ENCODE results near the gene RAD51AP2. TPM values are rescaled to one million over a fixed set of nuclear protein-coding genes. Genes with fewer than 3 reads are reported as not detected.
A peak's percentile ranks its signal among the peaks of the same experiment; 100 is the strongest.
"Not testable (repeated sequence)": the region's sequence is repeated elsewhere in the genome, so short reads cannot be mapped to it uniquely, and the experiment has no call there.

RAD51AP2 gene
- polyA plus RNA-seq, 3 donors, result 0.07 to 0.20 (median 0.14) TPM

DNA sequence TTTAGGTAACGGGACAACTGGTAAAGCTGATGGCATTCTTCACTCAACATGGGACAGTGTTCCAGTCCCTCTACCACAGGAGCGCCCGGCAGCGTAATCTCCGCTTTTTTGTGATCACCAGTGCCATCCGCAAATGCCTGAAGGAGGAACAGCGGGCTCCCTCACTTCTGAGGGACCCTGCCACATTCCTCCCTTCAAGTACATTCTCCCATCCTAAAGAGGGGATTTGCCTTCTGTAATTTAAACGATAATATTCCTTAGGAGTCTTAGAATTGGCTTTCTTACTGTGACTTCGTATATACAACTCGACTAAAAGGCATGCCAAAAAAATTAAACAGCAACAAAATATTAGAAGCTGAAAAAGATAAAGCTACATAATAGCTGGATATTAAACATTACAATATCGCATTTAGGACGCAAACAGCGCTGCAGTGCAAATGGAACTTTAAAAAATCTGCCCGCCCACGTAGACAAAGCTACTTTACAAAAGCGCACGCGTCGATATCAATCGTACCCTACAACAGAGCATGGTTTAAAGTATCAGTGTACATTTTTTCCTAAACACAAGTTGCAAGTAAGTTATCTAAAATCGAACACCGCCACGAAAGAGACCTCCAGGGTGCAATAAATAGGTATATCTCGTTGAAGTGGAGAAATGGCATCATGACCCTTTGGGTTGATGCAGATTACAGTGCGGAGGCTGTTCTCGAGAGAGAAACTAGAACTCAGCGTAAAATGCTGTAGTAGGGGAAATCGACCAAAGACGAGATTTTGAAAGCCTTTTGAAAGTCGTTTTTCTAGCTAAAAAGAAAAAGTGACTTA lies 20.0 kb upstream of the RAD51AP2 start:
- DNase-seq (ENCODE audit: low read depth in 3 of 3, low spot score in 2 of 3), result peak in 1 of 3 donors; percentile 10

DNA sequence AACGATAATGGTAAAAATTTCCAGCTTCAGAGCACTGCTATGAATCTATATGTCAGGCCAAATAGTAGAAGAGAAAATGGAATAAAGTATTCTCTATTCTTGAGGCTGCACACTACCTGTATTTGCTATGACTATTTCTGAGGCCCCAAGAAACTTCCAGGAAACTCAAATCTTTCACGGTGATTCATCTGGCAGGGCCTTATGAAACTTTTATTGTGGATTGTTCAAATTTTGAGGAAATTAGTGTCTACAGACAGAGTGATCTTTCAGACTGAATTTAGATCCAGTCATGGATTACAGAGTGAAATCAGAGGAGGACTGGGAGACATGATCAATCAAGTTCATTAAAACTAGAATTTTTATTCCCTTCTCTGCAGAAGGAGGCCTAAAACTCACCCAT lies 18.2 kb upstream of the RAD51AP2 start:
- DNase-seq (ENCODE audit: low read depth in 3 of 3, low spot score in 2 of 3), result no peak

DNA sequence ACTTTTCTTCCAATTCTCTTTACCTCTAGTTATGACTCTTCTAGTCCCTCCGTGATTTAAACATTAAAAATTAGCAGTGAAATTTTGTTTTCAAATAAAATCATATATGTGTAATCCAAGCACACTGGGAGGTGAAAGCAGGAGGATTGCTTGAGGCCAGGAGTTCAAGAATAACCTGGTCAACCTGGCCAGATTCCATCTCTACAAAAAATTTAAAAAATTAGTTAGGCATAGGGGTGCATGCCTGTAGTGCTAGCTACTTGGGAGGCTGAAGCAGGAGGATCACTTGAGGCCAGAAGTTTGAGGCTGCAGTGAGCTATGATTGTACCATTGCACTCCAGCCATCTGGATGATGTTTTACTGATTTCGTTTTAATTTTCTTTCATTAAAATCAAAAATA lies 15.3 kb upstream of the RAD51AP2 start:
- DNase-seq (ENCODE audit: low read depth in 3 of 3, low spot score in 2 of 3), result no peak

DNA sequence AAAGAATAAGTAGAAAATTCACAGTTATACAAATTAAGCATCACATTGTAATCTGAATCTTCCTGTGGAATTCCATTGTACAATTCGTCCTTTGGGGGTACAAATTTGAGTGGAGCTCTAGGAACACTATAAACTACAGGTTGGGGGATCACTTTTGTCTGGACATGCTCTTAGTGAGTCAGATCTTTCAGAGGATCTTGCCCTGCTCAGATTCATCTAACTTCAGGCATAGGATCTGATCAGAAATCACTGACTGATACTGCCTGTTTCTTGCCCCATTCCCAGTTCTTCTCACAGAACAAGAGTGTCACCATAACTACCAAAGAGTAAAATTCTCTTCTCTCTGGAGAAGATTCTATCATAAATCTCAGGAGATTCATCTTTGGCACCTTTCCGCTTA lies 11.5 kb upstream of the RAD51AP2 start:
- DNase-seq (ENCODE audit: low read depth in 3 of 3, low spot score in 2 of 3), result no peak

DNA sequence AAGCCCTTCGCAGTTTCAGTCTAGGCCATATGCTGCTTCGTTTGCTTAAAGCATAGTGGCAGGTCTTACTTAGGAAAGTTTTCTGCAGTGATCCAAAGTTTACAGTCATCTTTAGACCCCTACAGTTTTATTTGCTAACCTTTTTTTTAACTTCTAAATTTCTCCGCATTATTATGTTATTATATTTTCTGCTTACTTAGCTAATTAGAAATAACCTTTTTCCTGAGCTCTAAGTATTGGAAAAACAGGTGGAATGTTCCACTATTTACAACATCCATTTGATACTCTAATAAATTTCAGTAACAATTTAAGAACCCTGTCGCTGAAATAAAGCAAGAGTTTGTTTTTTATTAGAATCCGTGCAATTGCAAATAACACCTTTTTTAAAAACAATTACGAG lies 4.1 kb upstream of the RAD51AP2 start:
- no peak for DNase-seq (ENCODE audit: low read depth in 3 of 3, low spot score in 2 of 3)

DNA sequence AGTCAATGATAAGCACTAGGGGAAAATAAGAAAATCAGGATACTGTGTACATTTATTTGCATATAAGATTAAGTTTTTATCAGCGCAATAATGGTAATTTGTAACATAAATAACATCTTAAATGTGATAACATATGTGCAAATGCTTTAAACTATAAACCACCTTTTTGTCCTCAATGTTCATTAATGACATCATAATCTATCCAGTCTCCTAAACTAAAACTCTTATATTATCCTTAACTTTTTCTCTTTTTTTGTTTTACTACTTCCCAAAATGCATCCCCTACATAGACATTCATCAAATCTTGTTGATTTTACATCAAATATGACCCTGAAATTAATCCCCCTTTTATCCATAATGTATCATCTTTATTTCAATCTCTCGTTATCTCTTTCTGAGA lies 3.4 kb upstream of the RAD51AP2 start:
- DNase-seq (ENCODE audit: low read depth in 3 of 3, low spot score in 2 of 3), result no peak

DNA sequence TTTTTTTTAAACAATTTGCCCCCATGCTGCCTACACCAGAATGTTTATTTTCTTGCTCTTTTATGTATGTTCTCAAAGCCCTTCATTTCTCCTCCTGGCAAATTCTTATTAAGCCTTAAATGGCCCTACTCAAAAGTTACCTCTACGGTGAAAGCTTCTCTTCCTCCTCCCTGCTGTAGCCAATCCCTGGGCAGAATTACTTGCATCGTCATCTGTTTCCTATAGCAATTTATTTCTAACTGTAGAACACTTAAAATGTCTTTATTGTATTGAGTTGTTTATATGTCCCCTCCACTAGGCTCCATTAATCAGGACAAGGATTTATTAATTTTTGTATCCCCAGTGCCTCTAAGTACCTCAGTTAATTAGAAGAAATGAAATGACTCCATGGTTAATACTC lies 2.5 kb upstream of the RAD51AP2 start:
- no peak for DNase-seq (ENCODE audit: low read depth in 3 of 3, low spot score in 2 of 3)

DNA sequence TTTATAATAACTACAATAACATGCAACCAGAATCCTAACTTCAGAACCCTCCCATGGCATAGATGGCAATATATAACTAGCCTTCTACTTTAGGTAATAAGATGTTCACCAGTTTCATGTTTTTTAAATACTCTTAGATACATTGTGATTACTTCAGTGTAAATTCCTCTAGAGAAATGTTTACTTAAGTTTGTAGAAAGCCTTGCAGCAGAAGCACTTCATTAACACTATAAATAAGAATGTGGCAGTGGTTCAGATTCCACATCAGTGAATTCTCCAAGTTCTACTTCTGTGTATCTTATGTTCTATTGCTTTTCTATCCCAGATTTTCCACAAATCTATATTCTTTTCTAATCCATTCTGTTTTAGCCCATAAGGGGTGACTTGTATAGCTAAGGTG lies 1.2 kb upstream of the RAD51AP2 start:
- DNase-seq (ENCODE audit: low read depth in 3 of 3, low spot score in 2 of 3), result no peak

DNA sequence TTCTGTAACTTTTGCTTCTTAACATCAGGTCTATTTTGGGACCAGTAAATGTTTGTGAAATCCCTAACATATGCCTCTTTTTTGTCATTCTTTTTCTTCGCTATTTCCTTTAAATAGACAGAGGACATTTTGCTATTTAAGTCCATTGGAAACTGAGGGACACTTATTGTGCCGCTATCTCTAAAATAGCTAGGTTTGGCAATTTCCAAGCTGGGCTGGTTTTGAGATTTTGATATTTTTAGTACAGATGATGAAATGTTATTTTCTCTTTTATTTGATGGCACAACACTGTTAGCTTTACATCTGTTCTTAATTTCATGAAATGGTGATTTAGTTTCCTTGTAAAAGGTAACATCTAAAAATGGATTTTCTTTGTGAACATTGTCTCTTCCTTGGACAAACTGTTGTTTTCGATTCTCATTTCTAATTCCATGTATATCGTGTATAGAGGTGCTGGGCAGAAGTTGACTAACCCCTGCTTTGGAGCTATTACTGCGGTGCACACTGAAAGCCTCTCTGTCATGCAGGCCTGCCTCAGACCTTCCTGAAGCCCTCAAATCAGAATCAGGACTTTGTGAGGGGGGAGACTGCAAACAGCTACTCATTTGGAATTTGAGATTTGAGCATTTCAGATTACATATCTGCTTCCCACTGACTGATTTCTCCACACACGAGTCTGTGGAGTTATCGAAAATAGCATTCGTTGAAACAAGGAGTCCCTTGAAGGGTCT lies 594 bp downstream of the RAD51AP2 start:
- DNase-seq (ENCODE audit: low read depth in 3 of 3, low spot score in 2 of 3), result no peak

DNA sequence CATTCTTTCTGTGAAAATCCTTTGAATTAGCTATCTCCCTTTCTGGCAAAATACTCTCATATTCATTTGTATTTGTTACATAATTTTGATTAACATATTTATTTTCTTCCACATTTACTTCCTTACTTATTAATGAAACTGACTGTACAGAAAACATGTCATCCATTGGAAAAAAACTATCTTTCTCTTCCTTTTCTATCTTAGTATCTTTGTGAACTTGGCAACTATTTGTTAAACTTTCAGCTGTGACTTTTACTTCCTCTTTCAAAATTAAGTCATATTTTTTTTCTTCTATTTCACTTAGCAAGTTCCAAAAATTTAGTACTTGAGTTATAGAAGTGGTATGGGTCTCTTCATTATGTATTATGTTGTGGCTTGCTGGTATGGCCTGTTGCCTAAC lies 2.6 kb downstream of the RAD51AP2 start:
- no peak for DNase-seq (ENCODE audit: low read depth in 3 of 3, low spot score in 2 of 3)

DNA sequence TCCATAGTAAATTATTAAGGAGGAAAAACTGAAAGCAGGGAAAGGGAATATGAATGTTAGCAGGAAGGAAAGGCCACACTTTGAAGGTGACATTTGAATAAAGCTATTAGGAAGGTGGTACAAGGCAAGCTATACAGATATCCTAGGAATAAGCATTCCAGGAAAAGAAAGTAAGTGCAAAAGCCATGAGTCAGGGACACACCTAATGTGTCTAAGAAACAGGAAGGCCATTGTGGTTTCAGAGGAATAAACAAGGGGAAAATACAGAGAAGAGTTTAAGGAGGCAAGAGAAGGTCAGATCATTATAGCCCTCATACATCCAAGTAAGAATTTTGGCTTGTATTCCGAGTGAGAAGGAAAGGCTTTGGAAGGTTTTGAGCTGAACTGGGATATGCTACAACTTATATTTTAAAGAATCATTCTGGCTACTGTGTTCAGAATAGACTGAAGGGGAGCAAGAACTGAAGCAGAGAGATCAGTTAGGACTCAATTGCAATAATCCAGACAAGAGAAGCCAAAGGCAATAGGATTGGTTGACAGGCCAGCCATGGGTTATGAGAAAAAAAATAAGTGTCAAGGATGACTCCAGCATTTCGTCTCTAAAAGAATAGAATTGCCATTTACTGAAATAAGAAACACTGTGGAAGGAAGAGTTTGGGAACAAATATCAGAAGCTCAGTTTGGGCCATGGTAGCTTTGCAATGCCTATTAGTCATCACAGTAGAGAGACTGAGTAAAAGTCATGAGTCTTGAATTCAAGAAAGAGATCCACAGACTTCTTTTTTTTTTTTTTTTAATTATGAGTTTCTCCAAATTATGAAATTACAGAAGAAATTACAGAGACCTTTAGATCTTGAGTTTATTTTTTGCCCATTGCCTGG lies 11.3 kb downstream of the RAD51AP2 start:
- DNase-seq (ENCODE audit: low read depth in 3 of 3, low spot score in 2 of 3), result no peak

DNA sequence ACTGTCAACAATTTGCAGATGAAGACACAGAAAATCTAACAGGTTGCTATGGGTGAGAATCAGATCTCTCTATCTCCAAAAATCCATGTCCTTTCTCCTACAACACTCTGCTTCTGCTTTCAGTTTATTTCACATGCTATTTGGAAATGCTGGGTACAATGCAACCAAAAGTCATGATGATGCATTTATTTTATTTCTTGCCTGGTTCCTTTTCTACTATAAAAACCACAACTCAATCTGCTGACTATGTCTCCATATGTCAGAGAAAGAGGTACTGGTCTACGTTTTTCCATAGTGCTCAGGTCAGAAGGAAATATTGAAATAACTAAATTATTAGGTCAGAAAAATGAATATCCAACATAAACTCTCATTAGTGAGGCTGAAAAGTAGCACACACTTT lies 20.5 kb downstream of the RAD51AP2 start:
- DNase-seq (ENCODE audit: low read depth in 3 of 3, low spot score in 2 of 3), result no peak

DNA sequence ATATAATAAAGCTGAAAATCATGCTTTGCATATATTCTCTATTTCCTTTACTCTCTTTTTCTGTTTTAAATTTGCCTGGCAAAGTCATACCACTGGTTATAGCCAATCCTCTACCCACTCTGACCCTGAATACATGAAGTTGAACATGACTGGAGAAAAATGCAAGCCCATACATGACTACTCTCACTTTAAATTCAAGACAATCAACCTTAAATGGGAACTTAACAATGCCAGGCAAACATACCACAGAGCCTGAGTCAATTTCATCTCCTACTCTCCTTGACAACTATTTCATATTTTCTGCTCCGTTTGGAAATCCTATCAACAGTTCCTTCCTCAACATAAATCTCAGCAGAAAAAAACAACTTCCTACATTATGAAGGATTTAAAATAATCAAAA lies 22.6 kb downstream of the RAD51AP2 start:
- DNase-seq (ENCODE audit: low read depth in 3 of 3, low spot score in 2 of 3), result no peak

DNA sequence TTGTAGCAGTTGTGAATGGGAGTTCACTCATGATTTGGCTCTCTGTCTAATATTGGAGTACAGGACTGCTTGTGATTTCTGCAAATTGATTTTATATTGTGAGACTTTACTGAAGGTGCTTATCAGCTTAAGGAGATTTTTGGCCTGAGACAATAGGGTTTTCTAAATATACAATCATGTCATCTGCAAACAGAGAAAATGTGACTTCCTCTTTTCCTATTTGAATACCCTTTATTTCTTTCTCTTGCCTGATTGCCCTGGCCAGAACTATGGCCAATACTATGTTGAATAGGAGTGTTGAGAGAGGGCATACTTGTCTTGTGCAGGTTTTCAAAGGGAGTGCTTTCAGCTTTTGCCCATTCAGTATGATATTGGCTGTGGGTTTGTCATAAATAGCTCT lies 28.1 kb downstream of the RAD51AP2 start:
- DNase-seq (ENCODE audit: low read depth in 3 of 3, low spot score in 2 of 3), result not testable (repeated sequence)

DNA sequence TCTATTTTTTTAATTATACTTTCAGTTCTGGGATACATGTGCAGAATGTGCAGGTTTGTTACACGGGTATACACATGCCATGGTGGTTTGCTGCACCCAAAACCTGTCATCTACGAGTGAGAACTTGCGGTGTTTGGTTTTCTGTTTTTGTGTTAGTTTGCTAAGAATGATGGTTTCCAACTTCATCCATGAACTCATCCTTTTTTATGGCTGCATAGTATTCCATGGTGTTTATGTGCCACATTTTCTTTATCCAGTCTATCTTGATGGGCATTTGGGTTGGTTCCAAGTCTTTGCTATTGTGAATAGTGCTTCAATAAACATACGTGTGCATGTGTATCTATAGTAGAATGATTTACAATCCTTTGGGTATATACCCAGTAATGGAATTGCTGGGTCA lies 29.6 kb downstream of the RAD51AP2 start:
- DNase-seq (ENCODE audit: low read depth in 3 of 3, low spot score in 2 of 3), result not testable (repeated sequence)

DNA sequence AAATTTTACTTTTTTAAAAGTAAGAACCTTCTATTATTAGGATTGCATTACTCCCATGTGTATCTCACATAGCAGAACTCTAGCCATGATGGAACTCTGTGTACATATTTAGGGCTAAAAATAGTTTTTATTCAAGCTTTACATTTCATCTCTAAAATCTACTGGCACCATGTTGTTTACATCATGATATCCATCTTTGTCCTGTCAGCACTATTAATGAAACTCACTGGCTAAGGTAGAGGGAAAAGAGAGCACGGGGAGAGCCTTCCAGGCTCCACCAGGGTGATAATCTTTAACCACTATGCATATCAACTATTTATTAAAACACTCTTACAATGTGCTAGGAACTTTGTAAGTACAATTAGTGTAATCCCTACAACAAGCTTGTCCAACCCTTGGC lies 34.7 kb downstream of the RAD51AP2 start:
- no peak for DNase-seq (ENCODE audit: low read depth in 3 of 3, low spot score in 2 of 3)

DNA sequence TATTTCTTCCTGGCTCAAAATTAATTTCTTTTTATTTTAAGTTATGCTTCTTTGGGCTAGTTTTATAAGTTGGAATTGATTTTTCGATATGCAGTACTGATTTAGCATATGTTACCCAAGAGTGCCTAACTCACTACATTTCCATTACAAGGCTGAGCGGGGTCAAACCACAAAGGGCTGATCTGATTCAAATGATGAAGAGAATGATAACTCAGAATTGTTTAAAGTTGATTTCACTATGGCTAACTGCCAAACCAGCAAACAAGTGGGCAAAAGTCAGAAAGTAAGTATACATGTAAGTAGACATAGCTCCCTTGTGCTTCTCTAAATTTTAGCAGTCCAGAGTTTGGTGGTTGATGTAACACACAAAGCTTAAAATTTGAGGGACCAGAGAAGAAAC lies 35.6 kb downstream of the RAD51AP2 start:
- no peak for DNase-seq (ENCODE audit: low read depth in 3 of 3, low spot score in 2 of 3)

DNA sequence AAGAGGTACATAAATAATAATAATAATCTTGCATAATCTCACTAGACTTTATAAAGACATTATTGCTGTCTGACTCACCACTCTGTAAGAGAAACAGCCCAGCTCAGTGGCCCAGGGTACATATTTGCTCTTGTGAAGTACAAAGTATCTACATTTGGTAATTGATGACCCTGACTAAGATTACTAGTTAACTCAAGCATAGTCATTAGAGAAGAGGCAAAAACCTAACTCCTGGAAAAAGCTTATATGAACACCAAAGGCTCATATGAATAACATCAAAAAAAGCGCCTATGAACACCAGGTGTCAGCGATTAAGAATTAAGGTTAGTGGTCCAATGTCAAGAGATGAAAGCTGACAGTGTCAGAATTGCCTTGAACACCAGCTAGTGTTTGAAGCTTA lies 38.4 kb downstream of the RAD51AP2 start:
- DNase-seq (ENCODE audit: low read depth in 3 of 3, low spot score in 2 of 3), result no peak

DNA sequence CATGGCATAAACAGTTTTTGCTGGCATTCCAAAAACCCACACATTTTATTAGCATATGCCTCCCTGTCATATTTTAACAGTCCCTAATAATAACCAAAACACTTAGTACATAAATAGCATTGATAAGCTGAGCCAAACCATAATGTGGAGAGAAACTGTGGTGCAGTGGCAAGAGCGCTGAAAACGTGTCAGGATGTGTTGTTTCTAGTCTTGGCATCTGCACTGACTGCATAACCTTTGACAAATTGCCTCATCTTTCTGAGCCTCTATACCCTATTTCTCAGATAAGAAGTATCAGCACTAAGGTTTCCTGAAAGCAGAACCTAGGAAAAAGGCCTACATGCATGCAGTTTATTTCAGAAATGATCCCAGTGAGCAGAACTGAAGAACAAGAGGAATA lies 41.4 kb downstream of the RAD51AP2 start:
- DNase-seq (ENCODE audit: low read depth in 3 of 3, low spot score in 2 of 3), result no peak

DNA sequence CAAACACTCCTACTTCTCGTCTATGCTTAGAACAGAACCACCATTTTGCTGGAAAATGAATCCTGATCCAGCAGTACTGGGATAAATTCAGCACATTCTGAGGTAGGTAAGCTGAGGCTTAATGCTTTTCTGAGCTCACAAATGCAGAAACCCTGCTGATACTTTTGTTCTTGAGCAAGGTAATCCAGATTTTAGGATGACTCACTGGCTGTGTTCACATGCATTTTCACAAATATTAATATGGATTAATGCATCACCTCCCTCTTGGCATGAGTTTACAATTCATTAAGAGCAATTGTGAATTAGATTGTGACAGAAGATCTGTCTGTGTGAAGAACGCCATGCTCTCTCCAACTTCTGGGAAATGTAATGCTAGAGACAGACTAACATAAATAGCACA lies 42.2 kb downstream of the RAD51AP2 start:
- DNase-seq (ENCODE audit: low read depth in 3 of 3, low spot score in 2 of 3), result no peak

DNA sequence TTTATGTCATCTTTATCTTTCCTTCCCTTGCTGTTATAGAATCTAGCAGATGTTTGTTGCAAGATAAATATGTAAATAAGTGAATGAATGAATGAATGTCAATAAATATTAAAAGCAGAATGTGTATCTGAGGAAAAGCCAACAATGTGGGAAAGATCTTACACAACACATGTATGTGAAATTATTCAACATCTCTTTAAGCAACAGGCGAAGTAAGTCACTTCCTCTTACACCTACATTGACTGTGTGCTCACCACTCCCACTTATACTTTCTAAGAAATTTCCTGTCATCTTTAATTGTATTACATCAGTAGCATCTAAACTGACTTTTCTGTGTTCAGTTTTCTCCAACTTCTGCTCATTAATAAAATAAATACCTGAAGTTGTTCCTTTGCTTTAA lies 43.0 kb downstream of the RAD51AP2 start:
- no peak for DNase-seq (ENCODE audit: low read depth in 3 of 3, low spot score in 2 of 3)
